Stimulated activated CD4-positive, alpha-beta T cell treated with anti-CD3 and anti-CD28 coated beads, TNF-alpha, amount 100 ng/mL, for 1 hour (primary cell): ENCODE results near the gene ZNF562.

Experiments
- DNase-seq, 3 donors: peaks; one replicate each; pipeline ENCODE4 v3.0.0-alpha.2; 2020; ENCODE audit warnings: low read depth in 3 of 3, low spot score in 1 of 3

Gene ZNF562

GRCh38 chr19:9645472-9645871, 29.4 kb downstream of the ZNF562 start:
- DNase-seq: no peak

GRCh38 chr19:9644472-9644871, 30.4 kb downstream of the ZNF562 start:
- DNase-seq: no peak

- no peak for DNase-seq
These were observed 33.1 kb downstream of the ZNF562 start for GRCh38 chr19:9641810-9642209.

- no peak for DNase-seq
These were observed 33.9 kb downstream of the ZNF562 start for GRCh38 chr19:9640956-9641355.

- DNase-seq: no peak
These were observed 38.9 kb downstream of the ZNF562 start for GRCh38 chr19:9636018-9636417.

- DNase-seq: no peak
These were observed 47.0 kb downstream of the ZNF562 start for GRCh38 chr19:9627856-9628255.

GRCh38 chr19:9622531-9622930, 52.4 kb downstream of the ZNF562 start:
- DNase-seq: no peak

- DNase-seq: peak; percentile 61 to 75 (median 70)
These were observed 53.5 kb downstream of the ZNF562 start, which contains the start of gene ZNF561 for GRCh38 chr19:9621156-9622037. Gene ZNF561 (minus strand): TSS chr19:9621232. CDS start chr19:9619456, 1,776 bp downstream.

- no peak for DNase-seq
These were observed 54.1 kb downstream of the ZNF562 start for GRCh38 chr19:9620842-9621155.

- DNase-seq: no peak
These were observed 59.1 kb downstream of the ZNF562 start for GRCh38 chr19:9615844-9616243.

- DNase-seq: no peak
These were observed 64.3 kb downstream of the ZNF562 start for GRCh38 chr19:9610484-9611113.

GRCh38 chr19:9608912-9609311, 66.0 kb downstream of the ZNF562 start:
- no peak for DNase-seq

GRCh38 chr19:9597027-9597426, 77.9 kb downstream of the ZNF562 start:
- no peak for DNase-seq
